WTC11 (cell line): ENCODE measurements around the gene GJB2. TPM values are rescaled to one million over a fixed set of nuclear protein-coding genes. Genes with fewer than 3 reads are reported as not detected.

Experiments used
- ATAC-seq: fragments of 200-7000 bp; cut with Tn5 transposase; 2 replicates; pipeline ENCODE4 v1.10.0; 2021; ENCODE audit warnings: mild to moderate bottlenecking, moderate library complexity
- CTCF ChIA-PET: fragments of 300-600 bp; sonication (Branson Sonifier 250); formaldehyde crosslinking; loops from one replicate; lab custom pipeline; 2021; ENCODE audit warnings: antibody characterized with exemption; lab: Charles Lee
- POLR2A ChIA-PET: fragments of 350-600 bp; sonication (Branson Sonifier 250); formaldehyde crosslinking; loops from one replicate; lab custom pipeline; 2021; ENCODE audit warnings: antibody characterized with exemption; lab: Charles Lee
- DNase-seq: peaks from one replicate; pipeline ENCODE4 v3.0.0; 2021; ENCODE audit warnings: low spot score
- H3K27ac Mint-ChIP-seq: 2 replicates; pipeline ENCODE4 v1.8.0; 2021; ENCODE audit warnings: mixed read lengths
- H3K27me3 Mint-ChIP-seq: 2 replicates; pipeline ENCODE4 v1.8.0; 2021; ENCODE audit warnings: low read depth, mild to moderate bottlenecking, moderate library complexity, mixed read lengths
- H3K36me3 Mint-ChIP-seq: 2 replicates; pipeline ENCODE4 v1.8.0; 2021; ENCODE audit warnings: mixed read lengths
- H3K4me1 Mint-ChIP-seq: 2 replicates; pipeline ENCODE4 v1.8.0; 2022; ENCODE audit warnings: mixed read lengths
- H3K4me3 Mint-ChIP-seq: 2 replicates; pipeline ENCODE4 v1.8.0; 2021; ENCODE audit warnings: mild to moderate bottlenecking, moderate library complexity, mixed read lengths
- H3K9me3 Mint-ChIP-seq: 2 replicates; pipeline ENCODE4 v1.8.0; 2021; ENCODE audit warnings: mixed read lengths
- EMX1 ChIP-seq: fragments of 250-450 bp; sonication (Bioruptor Pico); IDR thresholded peaks from 2 replicates; pipeline ENCODE4 v1.8.0; 2021; ENCODE audit warnings: mild to moderate bottlenecking
- FOXK1 ChIP-seq: sonication (generic); formaldehyde crosslinking; IDR thresholded peaks from 2 replicates; pipeline ENCODE4 v1.8.0; 2022; ENCODE audit warnings: mild to moderate bottlenecking, moderate library complexity, missing genetic modification reagents
- GRHL2 ChIP-seq: fragments of 250-450 bp; sonication (Bioruptor Pico); IDR thresholded peaks from 2 replicates; pipeline ENCODE4 v1.8.0; 2022; ENCODE audit warnings: mild to moderate bottlenecking, moderate library complexity; ENCODE audit not compliant: insufficient replicate concordance, severe bottlenecking
- HMGXB4 ChIP-seq: sonication (generic); formaldehyde crosslinking; IDR thresholded peaks from 2 replicates; pipeline ENCODE4 v1.8.1; 2023; ENCODE audit warnings: mild to moderate bottlenecking, moderate library complexity, missing genetic modification reagents
- JUN ChIP-seq: sonication (generic); formaldehyde crosslinking; IDR thresholded peaks from 2 replicates; pipeline ENCODE4 v1.8.0; 2023; ENCODE audit warnings: mild to moderate bottlenecking, missing genetic modification reagents
- KAT7 ChIP-seq: sonication (generic); formaldehyde crosslinking; IDR thresholded peaks from 2 replicates; pipeline ENCODE4 v1.8.1; 2023; ENCODE audit warnings: missing genetic modification reagents, mild to moderate bottlenecking, borderline replicate concordance
- MYBL2 ChIP-seq: sonication (generic); formaldehyde crosslinking; IDR thresholded peaks from 2 replicates; pipeline ENCODE4 v1.8.1; 2023; ENCODE audit warnings: mild to moderate bottlenecking, moderate library complexity, missing genetic modification reagents
- NR1H2 ChIP-seq: sonication (generic); formaldehyde crosslinking; IDR thresholded peaks from 2 replicates; pipeline ENCODE4 v1.9.0; 2021; ENCODE audit warnings: mild to moderate bottlenecking, moderate library complexity, missing genetic modification reagents
- RELA ChIP-seq: sonication (generic); formaldehyde crosslinking; IDR thresholded peaks from 2 replicates; pipeline ENCODE4 v1.8.1; 2022; ENCODE audit warnings: missing genetic modification reagents, mild to moderate bottlenecking, borderline replicate concordance
- RORB ChIP-seq: fragments of 250-450 bp; sonication (Bioruptor Pico); IDR thresholded peaks from 2 replicates; pipeline ENCODE4 v1.9.0; 2021; ENCODE audit warnings: mild to moderate bottlenecking
- SMAD4 ChIP-seq: sonication (generic); formaldehyde crosslinking; IDR thresholded peaks from 2 replicates; pipeline ENCODE4 v1.8.0; 2022; ENCODE audit warnings: mild to moderate bottlenecking, missing genetic modification reagents
- SOX15 ChIP-seq: fragments of 250-450 bp; sonication (Bioruptor Pico); IDR thresholded peaks from 2 replicates; pipeline ENCODE4 v1.9.0; 2021; ENCODE audit warnings: mild to moderate bottlenecking
- TEAD1 ChIP-seq: sonication (generic); formaldehyde crosslinking; IDR thresholded peaks from 2 replicates; pipeline ENCODE4 v1.8.0; 2022; ENCODE audit warnings: mild to moderate bottlenecking, missing genetic modification reagents
- ZNF416 ChIP-seq: fragments of 250-450 bp; sonication (Bioruptor Pico); IDR thresholded peaks from 2 replicates; pipeline ENCODE4 v1.9.0; 2021; ENCODE audit warnings: mild to moderate bottlenecking, inconsistent platforms
- ZNF423 ChIP-seq: fragments of 250-450 bp; sonication (Bioruptor Pico); IDR thresholded peaks from 2 replicates; pipeline ENCODE4 v2.1.2; 2022; ENCODE audit warnings: mild to moderate bottlenecking, moderate library complexity
- total RNA-seq: library from RNA; stranded (reverse); gene quantifications from 3 replicates; pipeline ENCODE4 v1.2.3, GENCODE V29; 2021
- TF ChIP-seq, protein P1 (sequence below): sonication (generic); formaldehyde crosslinking; conservative IDR thresholded peaks from 2 replicates; pipeline ENCODE4 v1.8.1; 2023; ENCODE audit warnings: mild to moderate bottlenecking, low read depth, missing genetic modification reagents, moderate library complexity
- TF ChIP-seq, protein P2 (sequence below): sonication (generic); formaldehyde crosslinking; IDR thresholded peaks from 2 replicates; pipeline ENCODE4 v1.8.1; 2022; ENCODE audit warnings: missing genetic modification reagents, borderline replicate concordance
- TF ChIP-seq, protein P3 (sequence below): sonication (generic); formaldehyde crosslinking; IDR thresholded peaks from 2 replicates; pipeline ENCODE4 v1.8.1; 2023; ENCODE audit warnings: mild to moderate bottlenecking, missing genetic modification reagents, borderline replicate concordance
- TF ChIP-seq, protein P4 (sequence below): fragments of 250-450 bp; sonication (Bioruptor Pico); IDR thresholded peaks from 2 replicates; pipeline ENCODE4 v1.8.0; 2021; ENCODE audit warnings: mild to moderate bottlenecking

GJB2 gene
- total RNA-seq, 1 experiment from 2014 or later = 0.11 TPM

DNA sequence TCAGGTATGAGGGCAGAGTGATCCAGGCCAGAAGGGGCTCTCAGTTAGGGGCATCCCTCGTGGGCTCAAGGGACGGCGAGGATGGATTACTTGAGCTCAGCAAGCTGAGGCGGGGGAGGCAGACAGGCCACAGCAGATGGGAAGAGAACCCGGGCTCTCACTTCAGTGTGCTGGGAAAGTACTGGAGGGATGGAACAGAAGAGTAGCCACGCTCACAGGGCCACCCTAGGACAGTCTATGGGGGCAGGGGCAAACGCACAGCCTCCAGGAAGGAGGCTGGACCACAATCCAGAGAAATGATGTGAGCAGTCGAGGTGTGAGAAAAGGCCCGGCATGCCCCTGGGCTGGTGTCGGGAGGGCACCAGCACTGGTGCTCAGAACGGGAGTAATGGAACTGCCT is 41.1 kb downstream of the GJB2 start (continued):
- TF ChIP-seq, protein P1, sequence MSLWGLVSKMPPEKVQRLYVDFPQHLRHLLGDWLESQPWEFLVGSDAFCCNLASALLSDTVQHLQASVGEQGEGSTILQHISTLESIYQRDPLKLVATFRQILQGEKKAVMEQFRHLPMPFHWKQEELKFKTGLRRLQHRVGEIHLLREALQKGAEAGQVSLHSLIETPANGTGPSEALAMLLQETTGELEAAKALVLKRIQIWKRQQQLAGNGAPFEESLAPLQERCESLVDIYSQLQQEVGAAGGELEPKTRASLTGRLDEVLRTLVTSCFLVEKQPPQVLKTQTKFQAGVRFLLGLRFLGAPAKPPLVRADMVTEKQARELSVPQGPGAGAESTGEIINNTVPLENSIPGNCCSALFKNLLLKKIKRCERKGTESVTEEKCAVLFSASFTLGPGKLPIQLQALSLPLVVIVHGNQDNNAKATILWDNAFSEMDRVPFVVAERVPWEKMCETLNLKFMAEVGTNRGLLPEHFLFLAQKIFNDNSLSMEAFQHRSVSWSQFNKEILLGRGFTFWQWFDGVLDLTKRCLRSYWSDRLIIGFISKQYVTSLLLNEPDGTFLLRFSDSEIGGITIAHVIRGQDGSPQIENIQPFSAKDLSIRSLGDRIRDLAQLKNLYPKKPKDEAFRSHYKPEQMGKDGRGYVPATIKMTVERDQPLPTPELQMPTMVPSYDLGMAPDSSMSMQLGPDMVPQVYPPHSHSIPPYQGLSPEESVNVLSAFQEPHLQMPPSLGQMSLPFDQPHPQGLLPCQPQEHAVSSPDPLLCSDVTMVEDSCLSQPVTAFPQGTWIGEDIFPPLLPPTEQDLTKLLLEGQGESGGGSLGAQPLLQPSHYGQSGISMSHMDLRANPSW (CRISPR knock-in tag) = no peak
- no peak for TF ChIP-seq JUN (CRISPR knock-in tag)

- no peaks in the 10 kb centered on the region for H3K9me3 Mint-ChIP-seq
- DNase-seq (no peak), ATAC-seq (no peak)
- TF ChIP-seq MYBL2 (CRISPR knock-in tag) (no peak), RORB (CRISPR knock-in tag) (no peak), GRHL2 (CRISPR knock-in tag) (no peak)
- TF ChIP-seq, protein P2, sequence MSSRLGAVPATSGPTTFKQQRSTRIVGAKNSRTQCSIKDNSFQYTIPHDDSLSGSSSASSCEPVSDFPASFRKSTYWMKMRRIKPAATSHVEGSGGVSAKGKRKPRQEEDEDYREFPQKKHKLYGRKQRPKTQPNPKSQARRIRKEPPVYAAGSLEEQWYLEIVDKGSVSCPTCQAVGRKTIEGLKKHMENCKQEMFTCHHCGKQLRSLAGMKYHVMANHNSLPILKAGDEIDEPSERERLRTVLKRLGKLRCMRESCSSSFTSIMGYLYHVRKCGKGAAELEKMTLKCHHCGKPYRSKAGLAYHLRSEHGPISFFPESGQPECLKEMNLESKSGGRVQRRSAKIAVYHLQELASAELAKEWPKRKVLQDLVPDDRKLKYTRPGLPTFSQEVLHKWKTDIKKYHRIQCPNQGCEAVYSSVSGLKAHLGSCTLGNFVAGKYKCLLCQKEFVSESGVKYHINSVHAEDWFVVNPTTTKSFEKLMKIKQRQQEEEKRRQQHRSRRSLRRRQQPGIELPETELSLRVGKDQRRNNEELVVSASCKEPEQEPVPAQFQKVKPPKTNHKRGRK (CRISPR knock-in tag) = no peak
- no peaks in the 10 kb centered on the region for H3K36me3 Mint-ChIP-seq
- POLR2A ChIA-PET = no interaction called here
- H3K27ac Mint-ChIP-seq = no peak overlapping the region
- H3K27me3 Mint-ChIP-seq = peaks cover 8% of the 10 kb centered on the region; the same call in 1 of the 2 replicates
- no peak overlapping the region for H3K4me3 Mint-ChIP-seq
- peaks cover 13% of the 10 kb centered on the region for H3K4me1 Mint-ChIP-seq
- CTCF ChIA-PET = interaction anchor here (0.6 kb wide), 1 partner anchor 23 kb away, joined by 3 read pairs; no protein-coding TSS in a partner anchor
These were observed 41.7 kb downstream of the GJB2 start for GRCh38 chr13:20151016-20151415.

DNA sequence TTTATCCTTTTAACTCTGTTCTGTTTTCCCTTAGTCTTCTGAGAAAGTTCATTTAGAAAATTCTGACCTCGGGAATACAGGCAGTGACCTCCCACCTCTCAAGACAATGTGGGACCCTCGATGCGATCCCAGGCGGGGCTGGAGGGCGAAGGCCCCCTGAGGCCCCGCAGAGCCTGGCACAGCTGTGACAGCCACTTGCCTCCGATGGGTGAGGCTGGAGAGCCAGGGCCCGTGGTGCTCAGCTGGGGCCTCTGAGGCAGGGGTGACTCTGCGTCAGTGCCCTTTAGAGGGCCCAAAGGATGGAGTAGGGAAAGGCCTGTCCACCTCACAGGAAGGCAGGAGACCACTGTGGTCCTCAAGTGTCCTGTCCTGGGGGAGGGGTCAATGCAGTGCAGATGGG is 42.2 kb downstream of the GJB2 start:
- no peak for DNase-seq
- Mint-ChIP-seq H3K9me3 (no peaks in the 10 kb centered on the region), H3K4me1 (peaks cover 13% of the 10 kb centered on the region), H3K27me3 (peaks cover 8% of the 10 kb centered on the region; the same call in 1 of the 2 replicates), H3K36me3 (no peaks in the 10 kb centered on the region), H3K27ac (no peak overlapping the region), H3K4me3 (no peak overlapping the region)
- ChIA-PET CTCF (no interaction called here), POLR2A (no interaction called here)
- ATAC-seq = no peak
- no peak for TF ChIP-seq HMGXB4 (CRISPR knock-in tag)
- no peak for TF ChIP-seq TEAD1 (CRISPR knock-in tag)
- no peak for TF ChIP-seq EMX1

- Mint-ChIP-seq H3K27ac (peak overlapping the region; percentile 3; the same call in 1 of the 2 replicates), H3K9me3 (no peaks in the 10 kb centered on the region), H3K36me3 (no peaks in the 10 kb centered on the region), H3K27me3 (peaks cover 7% of the 10 kb centered on the region; the same call in 1 of the 2 replicates), H3K4me3 (no peak overlapping the region)
- DNase-seq (no peak), ATAC-seq (no peak)
- ChIA-PET CTCF (no interaction called here), POLR2A (no interaction called here)
- TF ChIP-seq ZNF423 (CRISPR knock-in tag) (no peak), KAT7 (CRISPR knock-in tag) (no peak), RELA (CRISPR knock-in tag) (no peak), SMAD4 (CRISPR knock-in tag) (no peak), ZNF416 (CRISPR knock-in tag) (no peak), FOXK1 (CRISPR knock-in tag) (no peak), NR1H2 (CRISPR knock-in tag) (no peak), SOX15 (no peak)
- TF ChIP-seq, protein P3, sequence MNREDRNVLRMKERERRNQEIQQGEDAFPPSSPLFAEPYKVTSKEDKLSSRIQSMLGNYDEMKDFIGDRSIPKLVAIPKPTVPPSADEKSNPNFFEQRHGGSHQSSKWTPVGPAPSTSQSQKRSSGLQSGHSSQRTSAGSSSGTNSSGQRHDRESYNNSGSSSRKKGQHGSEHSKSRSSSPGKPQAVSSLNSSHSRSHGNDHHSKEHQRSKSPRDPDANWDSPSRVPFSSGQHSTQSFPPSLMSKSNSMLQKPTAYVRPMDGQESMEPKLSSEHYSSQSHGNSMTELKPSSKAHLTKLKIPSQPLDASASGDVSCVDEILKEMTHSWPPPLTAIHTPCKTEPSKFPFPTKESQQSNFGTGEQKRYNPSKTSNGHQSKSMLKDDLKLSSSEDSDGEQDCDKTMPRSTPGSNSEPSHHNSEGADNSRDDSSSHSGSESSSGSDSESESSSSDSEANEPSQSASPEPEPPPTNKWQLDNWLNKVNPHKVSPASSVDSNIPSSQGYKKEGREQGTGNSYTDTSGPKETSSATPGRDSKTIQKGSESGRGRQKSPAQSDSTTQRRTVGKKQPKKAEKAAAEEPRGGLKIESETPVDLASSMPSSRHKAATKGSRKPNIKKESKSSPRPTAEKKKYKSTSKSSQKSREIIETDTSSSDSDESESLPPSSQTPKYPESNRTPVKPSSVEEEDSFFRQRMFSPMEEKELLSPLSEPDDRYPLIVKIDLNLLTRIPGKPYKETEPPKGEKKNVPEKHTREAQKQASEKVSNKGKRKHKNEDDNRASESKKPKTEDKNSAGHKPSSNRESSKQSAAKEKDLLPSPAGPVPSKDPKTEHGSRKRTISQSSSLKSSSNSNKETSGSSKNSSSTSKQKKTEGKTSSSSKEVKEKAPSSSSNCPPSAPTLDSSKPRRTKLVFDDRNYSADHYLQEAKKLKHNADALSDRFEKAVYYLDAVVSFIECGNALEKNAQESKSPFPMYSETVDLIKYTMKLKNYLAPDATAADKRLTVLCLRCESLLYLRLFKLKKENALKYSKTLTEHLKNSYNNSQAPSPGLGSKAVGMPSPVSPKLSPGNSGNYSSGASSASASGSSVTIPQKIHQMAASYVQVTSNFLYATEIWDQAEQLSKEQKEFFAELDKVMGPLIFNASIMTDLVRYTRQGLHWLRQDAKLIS (CRISPR knock-in tag) = no peak
- TF ChIP-seq, protein P4, sequence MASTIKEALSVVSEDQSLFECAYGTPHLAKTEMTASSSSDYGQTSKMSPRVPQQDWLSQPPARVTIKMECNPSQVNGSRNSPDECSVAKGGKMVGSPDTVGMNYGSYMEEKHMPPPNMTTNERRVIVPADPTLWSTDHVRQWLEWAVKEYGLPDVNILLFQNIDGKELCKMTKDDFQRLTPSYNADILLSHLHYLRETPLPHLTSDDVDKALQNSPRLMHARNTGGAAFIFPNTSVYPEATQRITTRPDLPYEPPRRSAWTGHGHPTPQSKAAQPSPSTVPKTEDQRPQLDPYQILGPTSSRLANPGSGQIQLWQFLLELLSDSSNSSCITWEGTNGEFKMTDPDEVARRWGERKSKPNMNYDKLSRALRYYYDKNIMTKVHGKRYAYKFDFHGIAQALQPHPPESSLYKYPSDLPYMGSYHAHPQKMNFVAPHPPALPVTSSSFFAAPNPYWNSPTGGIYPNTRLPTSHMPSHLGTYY = no peak
- TF ChIP-seq, all 79 proteins: peak for 0
- H3K4me1 Mint-ChIP-seq = peaks cover 13% of the 10 kb centered on the region
These were observed 43.0 kb downstream of the GJB2 start for GRCh38 chr13:20149762-20150161.
